C1 segment of cervical spinal cord (tissue), 14 donors: ENCODE measurements around the gene ANKRD39.
A peak's percentile ranks its signal among the peaks of the same experiment; 100 is the strongest.
"Not testable (repeated sequence)": the region's sequence is repeated elsewhere in the genome, so short reads cannot be mapped to it uniquely, and the experiment has no call there.

Experiments
- DNase-seq, 14 donors: peaks; one replicate each; lab custom pipeline; 2025; lab: John Stamatoyannopoulos, UW

The ANKRD39 gene, protein sequence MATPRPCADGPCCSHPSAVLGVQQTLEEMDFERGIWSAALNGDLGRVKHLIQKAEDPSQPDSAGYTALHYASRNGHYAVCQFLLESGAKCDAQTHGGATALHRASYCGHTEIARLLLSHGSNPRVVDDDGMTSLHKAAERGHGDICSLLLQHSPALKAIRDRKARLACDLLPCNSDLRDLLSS

DNA sequence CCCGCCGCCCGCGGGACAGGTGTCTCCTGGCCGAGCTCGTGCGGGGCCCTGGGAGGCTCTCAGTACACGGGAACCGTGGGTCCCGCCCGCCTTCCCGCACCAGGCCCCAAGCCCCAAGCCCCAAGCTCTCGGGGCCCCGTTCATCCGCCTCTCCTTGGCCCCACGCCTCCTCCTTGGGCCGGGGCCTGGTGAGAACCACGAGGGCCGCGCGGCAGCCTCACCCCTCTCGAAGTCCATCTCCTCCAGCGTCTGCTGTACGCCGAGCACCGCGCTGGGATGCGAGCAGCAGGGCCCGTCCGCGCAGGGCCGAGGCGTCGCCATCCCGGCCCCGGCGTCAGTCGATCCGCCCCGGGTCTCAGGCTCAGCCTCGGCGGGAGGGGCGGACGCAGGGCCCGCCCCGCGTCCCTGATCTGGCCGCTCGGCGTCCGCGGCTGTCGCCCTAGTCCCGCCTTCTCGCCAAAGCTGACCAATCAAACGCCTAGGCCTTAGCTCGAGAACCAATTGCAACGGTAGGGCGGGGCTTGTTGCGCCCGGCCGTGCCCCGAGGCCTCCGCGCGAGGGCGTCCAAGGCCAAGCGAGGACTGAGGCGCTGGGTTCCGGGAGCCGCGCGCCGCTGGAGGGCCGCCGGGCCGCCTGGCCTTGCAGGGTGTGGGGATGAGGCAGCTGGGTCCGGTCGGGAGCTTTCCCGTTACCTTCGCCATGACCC, at the start of gene ANKRD39:
ANKRD39 (minus strand) TSS at position 350 of the 706 bp plus-strand sequence; CDS start at position 321, 29 bp downstream.
- DNase-seq = peak; percentile 57 to 97 (median 94)

DNA sequence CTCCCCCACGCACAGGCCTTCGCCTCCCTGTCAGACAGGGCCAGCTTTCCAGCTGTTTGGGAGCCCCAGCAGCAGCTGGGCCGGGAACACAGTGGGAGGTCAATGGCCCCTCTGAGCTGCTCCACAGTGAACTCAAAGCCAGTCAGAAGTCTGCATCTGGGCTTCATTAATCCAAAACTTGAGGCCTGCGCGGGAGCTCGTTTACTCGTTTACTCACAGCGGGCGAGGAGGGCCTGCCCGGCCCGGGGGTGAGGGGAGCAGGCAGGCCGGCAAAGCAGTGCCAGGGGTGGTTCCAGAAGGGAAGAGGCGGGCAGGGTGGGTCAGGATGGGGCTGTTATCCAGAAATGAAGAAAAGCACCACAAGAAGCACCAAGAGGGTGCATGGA, 48.9 kb upstream of the ANKRD39 start:
- DNase-seq = peak in 1 of 14 donors; percentile 76

DNA sequence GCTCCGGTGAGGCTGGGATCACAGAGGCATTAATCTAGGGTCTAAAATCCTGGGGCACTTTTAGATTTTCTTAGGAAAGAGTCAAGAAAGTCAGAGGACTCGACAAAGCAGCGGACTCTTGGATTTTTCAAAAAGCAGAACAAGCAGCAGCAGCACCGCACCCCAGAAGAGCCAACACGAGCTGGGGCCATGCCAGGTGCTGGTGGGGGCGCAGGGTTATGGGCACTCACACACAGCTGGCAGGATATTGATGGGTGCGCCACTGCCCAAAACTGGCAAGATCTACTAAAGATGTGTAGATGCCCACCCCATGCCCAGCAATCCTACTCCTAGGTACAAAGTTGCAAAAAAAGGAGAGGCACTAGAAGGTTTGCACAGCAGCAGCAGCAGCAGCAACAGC, 46.0 kb upstream of the ANKRD39 start:
- DNase-seq = peak in 1 of 14 donors; percentile 18

DNA sequence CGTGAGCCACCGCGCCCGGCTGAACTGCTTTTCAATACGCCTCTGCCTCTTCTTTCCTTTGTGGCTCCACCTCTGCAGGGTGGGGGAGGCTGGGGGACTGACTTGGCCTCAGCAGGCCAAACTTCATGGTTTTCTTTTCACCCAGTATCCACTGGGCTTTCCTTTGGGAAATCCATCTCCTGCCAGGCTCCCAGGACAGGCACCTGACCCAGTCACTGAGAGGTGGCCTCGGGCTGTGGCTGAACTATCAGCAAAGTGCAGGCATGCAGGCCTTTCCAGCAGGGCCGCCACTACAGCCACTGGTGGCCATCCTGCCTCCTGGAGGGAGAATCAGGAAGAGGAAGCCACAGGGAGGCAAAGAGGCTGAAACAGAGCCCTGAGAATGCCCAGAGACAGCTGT, 45.5 kb upstream of the ANKRD39 start:
- no peak for DNase-seq

DNA sequence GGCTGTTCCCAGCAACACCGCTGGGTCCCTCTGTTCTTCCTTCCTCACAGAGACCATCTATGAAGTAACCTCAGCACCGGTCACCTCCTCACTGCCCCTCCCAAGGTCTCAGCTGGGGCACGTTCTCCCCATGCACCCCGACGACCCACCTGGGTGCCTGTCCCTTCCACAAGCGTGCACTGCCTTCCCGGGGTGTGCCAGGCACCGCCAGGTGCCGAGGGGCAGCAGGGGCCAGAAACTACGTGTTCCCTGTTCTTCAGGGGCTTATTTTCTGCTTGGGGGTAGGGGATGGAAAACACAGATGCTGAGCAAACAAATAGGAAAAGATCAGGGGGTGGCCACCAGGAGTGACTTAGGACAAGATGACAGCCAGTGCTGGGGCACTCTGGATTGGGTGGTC, 42.4 kb upstream of the ANKRD39 start:
- DNase-seq = no peak

DNA sequence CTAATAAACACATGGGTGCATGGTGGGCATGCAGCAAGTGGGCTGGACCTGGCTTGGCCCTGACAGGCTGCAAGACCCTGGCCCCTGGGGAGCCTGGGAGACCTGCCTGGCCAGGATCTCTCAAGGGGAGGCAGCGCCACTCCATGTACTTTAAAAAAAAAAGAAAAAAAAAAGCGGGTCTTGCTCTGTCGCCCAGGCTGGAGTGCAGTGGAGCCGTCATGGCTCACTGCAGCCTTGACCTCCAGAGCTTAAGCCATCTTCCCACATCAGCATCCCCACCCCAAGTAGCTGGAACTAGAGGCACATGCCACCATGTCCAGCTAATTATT, 41.6 kb upstream of the ANKRD39 start:
- DNase-seq = no peak

DNA sequence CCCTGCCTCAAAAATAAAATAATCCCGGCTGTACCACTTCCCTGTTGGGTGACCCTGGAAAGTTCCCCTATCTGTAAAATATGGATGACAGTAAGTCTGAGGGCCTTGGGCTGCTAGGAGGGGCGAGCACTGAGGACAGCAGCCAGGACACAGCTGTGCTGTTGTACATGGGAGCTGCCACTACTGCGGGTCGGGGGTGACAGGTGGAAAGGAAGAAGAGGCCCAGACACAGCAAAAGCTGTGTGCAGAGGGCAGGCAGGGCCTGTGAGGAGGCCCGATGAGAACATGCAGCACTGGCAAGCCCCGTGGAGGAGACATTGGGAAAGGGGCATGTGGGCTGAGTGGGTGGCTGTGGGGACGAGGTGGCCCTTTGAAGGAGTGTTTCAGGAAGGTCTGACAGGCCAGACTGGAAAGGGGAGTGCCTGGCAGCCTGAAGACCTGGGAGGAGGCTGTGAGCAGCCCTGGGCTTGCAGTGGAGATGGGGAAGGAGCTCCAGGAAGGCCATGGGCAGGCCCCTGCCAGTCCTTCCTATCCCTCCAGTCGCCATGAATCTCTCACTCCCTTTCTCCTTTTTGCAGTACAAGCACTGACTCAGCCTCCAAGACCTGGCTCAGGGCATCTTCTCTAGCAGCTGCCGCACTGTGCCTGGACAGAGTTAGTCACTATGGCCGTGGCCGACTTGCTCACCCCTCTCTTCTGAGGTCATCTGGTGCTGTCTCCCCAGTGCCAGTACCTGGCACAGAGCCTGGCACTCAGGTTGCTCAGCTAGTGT, 41.0 kb upstream of the ANKRD39 start:
- DNase-seq = peak in 1 of 14 donors; percentile 75

DNA sequence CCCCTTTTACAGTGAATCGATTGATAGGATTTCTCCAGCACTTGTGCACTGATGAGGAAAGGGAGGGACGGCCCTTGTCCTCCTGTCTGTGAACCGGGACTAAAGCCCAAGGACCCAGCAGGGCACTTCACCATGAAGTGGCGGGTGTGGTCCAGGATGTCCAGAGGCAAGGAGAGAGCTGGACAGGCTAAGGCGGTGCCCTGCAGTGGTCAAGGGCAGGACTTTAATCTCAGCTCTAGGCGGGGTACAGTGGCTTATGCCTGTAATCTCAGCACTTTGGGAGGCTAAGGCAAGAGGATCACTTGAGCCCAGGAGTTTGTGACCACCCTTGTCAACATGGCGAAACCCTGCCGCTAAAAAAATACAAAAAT, 40.3 kb upstream of the ANKRD39 start:
- no peak for DNase-seq

DNA sequence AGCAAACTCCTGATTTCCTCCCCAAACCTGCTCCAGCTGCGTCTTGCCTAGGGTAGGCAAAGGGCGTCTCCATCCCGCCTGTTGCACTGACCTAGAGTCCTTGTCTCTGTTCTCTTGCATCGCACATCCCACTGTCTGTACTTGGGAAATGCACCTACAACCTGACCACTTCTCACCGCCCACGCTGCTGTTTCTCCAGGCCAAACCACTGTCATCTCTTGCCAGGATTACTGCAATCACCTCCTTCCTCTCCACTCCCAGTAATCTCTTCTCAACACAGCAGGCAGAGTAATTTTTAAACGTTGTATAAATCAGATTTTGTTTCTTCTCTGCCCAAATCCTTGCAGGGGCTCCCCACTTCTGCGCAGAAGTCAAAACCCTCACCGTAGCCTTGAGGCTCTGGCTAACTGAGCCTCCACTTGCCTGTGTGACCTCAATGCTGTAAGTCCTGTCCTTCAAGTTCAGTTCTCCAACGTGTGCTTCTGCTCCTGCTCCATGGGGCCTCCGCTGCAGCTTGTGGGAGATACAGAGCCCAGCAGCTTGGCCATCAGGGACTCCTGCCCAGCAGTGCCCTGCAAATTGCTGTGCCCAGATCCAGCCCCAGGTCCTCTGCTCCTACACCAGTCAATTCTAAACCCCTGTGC, 39.8 kb upstream of the ANKRD39 start:
- DNase-seq = no peak

DNA sequence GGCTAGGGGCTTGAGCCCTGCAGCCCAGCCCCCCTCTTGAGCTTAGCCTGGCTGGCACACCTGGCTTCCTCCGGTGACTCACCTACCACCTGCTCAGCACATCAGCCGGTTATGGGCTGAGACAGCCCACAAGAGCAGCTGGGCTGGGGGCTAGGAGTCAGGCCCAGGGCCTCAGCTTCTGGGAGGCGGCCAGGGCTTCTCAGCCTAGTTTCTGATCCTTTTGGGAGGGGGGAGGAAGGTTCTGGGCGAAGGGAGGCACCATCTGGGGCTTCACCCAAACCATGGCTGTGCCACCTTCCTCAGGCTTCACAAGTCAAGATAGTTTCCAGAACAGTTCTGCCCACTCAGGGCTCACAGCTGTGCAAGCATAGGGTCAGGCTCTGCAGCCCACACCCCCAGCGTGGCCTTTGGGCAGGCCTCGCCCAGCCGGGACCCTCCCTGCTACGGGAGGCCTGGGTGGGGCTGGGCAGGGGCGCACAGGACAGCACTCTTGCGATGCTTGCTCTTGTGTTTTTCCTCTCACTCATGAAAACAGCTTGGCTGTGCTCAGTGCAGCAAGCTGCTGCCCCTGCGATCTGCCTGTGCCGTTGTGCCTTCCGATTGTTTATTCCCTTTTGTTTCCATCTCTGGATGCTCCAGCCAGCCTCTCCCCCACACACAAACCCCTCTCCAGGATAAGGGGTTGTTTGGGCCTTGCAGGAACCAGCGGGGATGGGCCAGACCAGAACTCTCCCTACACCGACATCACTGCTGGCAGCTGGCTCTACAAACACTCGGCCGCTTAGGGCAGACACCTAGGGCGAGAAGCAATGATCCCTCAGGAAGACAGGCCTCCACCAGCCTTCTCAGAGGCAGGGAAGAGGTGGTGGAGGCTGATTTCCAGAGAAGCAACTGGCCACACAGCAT, 38.2 kb upstream of the ANKRD39 start:
- peak in 4 of 14 donors; percentile 52 to 83 (median 66) for DNase-seq

DNA sequence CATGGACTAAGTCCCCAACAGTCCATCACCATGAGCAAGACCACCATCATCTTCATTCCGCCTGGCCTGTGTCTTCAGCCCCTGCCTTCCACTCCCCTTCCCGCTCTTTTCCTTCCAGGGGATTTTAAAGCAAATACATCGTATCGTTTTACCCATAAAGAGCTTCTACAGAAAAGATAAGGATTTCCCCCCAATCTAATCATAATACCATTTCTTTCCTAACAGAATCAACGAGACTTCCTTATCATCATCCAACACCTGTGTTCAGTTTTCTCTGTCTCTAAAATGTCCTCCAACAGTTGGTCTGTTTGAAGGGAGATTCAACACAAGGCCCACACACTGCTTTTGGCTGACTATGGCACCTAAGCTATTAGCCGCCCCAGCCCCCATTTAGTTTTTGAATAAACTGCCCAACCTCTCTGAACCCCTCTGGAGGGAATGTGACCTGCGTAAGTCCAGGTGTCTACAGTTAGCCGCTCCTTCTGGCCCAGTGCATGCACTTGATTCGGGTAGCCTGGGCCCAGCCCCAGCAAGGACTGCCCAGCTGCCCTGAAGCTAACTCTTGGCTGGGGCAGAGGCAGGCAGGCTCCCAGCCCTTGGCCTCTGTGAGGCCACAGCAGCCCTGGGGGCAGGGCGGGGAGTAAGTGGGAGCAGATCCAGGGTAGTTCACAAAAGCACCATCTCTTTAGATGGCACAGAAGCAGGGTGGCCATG, 37.4 kb upstream of the ANKRD39 start:
- DNase-seq = peak in 8 of 14 donors; percentile 29 to 83 (median 54)

DNA sequence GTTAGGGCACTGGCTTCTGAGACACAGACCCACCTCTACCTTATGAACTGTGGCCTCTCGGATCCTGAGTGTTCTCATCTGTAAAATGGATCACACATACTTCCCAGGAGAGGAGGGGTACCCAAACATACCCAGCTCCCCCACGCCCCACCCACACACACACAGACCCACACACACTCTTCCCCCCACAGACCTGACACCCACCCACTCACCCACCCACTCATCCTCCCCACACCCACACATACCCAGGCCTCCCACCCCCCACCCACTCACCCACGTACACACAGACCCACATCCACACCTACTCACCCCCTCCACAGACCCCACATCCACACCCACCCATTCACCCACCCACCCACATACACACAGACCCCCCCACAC, 36.3 kb upstream of the ANKRD39 start:
- DNase-seq = no peak

DNA sequence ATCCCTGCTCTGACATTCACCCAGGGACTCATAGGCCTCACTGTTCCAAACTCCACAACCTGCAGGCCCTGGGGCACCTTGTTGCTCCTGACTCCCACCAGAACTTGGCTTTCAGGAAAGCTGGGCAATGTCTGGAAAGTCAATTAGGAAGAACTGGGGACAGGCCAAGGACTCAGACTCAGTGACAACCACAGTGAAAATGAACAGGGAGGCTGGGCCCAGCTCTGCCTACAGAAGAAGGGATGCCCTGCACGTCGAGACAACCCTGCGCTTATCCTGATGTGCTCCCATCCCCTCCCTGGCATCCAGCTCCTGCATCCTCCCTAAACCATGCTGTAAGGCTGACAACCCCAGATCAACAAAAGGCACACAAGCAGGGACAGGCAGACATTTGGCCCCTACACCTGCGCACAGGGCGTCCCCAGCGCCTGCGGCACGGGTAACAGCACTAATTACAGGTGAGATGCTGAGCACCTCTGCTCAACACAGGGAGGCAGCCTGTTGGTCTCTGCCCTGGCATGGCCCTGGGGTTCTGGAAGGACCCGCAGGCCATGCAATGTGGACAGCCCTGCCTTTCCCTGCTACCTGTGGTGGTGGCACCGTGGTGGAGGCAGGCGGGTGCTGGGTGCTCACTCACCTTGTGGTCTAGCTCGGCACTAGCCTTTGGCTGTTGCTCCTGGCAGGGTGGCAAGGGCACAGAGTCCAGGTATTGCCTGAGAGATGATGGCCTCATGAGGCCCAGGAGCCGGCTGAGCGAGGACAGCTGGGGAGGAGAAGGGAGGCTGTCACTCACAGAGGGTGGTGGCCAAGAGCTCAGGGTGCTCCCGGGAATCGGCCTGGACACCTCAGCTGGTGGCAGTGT, 35.7 kb upstream of the ANKRD39 start:
- no peak for DNase-seq

DNA sequence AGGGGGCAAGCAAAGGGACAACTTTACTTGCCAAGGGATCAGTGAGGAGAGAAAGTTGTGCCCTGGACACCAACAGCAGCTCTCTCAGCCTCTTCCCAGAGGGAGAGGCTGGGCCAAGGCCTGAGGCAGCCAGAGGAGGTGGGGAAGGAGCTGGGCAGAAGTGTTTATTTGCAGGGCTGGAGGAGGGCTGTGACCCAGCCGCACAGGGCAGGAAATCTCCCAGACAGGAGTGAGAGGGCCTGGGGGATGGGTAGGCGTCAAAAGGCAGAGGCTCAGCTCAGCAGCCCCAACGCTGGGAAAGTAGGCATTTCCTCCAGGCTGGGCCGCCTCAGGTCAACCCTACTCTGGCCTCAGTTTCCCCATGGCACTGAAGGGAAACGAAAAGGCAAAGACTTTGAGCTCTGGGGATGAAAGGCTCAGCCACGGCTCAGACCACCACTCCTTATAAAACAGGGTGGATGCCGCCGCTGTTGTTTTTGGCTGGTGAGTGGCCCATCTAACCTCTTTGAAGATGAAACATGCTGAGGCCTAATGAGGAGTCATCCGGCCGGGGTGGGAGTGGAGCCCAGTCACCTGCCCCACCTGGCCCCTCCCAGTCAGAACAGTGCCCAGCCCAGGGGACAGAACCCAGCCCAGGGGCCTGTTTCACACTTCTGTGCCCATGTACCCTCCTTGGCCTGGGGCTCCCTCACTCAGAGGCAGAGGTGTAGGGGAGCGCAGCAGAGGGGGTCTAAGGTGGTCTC, 33.9 kb upstream of the ANKRD39 start:
- DNase-seq = peak in 5 of 14 donors; percentile 45 to 66 (median 59)

DNA sequence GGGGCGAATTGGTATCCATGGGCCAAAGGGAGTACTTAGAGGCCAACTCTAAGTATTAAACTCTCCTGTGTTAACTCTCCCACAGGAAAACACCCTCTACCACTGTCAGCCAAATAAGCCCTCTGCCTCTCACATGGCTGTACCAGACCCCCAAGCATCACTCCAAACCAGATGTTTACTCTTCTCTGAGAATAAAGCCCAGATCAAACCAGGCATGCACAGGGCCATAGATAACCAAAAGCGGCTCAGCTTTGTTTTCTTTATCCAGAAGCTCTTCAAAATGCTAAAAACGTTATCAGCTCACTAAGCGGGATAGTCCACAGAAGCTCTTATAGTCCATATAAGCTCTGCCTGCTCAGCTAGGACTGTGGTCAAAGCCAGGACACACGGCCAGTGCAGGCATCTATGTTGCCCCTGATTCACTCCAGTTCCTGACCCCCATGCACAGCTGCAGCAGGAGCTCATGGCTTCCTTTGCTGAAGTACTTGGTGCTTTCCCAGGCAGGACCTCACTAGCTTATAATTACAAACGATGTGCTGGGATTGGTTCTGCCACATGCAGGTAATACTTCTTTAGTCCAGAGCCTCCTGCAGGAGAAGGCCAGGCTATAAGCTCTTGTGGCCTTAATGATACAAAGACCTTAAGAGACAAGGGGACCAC, 33.0 kb upstream of the ANKRD39 start:
- no peak for DNase-seq

DNA sequence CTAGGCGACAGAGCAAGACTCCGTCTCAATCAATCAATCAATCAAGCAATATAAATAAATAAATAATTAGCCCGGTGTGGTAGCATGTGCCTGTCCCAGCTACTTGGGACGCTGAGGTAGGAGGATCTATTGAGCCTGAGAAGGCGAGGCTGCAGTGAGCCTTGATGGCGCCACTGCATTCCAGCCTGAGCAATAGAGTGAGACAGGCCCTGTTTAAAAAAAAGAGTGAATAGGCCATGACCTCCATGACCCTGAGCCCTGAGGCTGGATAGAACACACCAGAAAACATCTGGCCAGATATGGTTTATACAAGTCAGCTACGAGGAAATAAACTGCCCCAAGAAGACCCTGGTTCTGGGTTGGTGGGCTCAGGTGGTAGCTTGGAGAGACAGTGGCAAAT, 32.4 kb upstream of the ANKRD39 start:
- DNase-seq = no peak

DNA sequence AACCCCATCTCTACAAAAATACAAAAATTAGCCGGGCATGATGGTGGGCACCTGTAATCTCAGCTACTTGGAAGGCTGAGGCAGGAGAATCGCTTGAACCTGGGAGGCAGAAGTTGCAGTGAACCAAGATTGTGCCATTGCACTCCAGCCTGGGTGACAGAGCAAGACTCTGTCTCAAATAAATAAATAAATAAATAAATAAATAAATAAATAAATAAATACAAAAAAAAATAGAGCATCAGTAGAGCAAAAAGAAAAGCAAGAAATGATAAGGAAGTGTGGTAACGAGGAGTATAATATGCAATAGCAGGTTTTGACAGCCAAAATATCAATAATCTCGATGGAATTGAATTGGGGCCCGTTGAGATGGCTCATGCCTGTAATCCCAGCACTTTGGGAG, 31.7 kb upstream of the ANKRD39 start:
- DNase-seq = not testable (repeated sequence)
